Effector CD8-positive, alpha-beta T cell (primary cell): Measurements from ENCODE around the gene ADAM12.

ENCODE experiments used
- DNase-seq: peaks from one replicate; lab custom pipeline; 2025; lab: John Stamatoyannopoulos, UW

Gene ADAM12

DNA sequence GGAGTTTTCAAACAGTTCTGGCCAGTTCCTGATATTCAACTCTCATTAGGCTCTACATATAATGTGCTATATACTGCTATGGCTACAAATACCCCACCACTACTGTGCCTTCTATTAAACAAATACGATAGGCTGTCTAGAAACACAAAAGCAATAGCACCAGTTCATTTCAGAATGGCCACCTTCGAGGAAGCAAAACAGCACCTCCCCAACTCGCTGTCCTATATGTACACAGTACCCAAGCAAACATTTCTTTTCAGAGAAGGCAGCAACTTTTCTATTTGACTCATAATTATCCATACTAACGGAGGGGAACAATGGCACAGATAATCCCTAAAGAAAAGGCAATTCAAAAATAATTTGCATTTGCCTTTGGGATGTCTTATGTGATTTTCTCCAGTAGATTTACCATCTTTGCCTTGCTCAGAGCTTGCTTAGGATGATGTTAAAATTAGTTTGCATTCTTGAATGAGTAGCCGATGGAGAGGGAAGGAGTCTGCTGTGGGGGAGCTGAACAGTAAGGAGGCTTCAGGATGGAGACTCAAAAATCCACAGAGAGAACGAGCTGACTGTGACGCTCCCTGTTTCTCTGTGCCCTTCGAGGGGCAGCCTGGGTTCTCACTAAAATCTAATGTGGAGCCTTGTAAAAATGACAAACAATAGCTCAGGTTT lies 273.3 kb downstream of the ADAM12 start:
- no peak for DNase-seq

DNA sequence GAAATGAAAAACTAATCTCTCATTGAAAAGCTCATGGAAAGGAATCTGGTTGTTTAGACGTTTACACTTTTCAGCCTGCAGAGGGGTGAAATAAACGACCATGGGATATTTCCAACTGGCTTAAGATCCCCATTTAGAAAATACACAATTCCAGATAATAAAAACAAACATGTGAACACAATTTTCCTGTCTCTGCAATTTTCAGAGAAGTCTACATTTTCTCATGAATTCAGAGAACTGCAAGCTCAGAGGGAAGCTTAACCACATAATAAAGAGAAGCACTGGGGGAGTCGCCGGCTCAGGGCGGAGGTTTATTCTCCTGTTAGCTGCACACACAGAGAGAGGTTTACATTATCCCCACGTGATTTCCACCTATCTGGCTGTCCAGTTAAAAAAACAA lies 276.8 kb downstream of the ADAM12 start:
- DNase-seq, result no peak

DNA sequence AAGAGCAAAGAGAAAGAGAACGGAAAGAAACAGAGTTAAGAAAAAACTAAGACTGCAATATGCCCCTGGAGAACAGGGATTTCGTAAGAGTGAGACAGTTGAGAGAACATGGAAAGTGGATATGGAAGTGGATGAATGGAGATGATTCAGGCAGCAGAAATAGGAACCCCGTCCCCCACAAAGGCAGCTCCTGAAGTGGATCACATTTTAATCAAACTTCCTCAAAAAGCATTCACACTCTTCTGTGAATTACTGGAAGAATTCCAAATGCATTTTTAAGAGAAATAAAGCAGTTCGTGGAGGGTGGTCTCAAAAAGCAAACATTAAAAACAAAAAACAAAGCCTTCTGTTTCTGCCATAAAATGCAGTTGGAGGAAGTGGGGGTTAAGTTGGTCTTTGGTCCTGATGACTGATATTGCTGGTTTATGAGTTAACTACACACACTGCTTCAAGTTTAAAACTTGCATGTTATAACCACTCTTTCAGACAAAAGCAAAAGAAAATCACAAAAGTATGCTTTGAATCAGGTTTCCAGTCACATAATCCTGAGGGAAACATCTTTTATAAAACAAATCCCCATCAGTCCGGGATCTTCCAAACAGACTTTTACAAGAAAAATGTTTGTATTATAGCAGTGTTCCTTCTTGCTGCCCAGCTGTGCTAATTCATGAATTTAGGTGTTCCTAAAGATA lies 277.6 kb downstream of the ADAM12 start:
- DNase-seq, result no peak

DNA sequence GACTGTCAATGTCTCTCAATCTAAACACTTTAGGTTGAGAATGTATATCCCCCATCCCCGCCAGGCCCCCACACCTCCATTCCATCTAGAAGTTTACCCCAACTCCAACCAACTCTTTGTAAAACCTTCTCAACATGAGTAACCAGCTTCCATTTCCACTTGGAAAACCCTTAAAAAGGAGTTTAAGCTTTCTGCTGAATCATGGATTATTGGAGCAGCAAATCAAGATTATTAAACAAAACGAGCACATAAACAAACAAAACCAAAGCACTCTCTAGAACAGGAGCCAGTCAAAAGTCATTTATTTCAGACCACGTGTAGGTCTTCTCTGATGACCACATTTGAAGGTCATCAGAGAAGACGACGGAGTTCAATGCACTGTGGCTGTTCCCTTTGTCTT lies 278.4 kb downstream of the ADAM12 start:
- DNase-seq, result no peak

DNA sequence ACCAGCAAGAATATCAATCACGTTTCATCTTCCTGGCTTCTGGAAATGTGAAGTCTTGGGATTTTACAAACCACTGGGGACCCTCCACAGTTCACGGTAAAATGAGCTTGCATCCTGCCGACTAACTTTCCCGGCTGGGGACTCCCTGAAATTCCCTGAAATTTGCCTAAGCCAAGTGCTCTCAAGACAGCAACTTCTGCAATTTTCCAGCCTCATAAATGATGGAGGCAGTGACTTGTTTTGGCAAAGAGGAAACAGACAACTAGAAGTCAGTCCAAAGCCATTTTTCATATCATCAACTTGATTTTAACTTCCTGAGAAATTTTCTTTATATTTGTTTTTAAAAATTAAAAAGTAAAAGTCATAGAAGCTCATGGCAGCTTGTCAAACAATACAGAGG lies 279.6 kb downstream of the ADAM12 start:
- DNase-seq, result no peak

DNA sequence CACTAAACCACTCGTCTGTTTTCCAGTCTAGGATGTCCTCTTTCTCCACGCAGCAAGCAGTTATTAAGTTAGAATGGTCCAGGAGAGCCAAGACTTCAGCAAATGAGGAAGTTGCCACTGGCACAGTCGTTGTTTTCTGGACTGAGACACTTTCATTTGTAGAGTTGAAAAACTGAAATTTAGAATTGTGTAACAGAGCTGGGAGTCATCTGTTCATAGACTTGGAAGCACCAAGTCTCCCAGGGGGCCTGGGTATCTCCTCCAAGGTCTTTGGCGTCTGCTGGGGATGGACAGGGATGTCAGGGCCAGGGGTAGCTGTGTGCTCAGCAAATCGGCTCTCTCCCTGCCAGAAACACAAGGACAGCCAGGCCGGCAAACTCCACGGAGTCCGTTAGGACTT lies 283.5 kb downstream of the ADAM12 start:
- DNase-seq, result no peak

DNA sequence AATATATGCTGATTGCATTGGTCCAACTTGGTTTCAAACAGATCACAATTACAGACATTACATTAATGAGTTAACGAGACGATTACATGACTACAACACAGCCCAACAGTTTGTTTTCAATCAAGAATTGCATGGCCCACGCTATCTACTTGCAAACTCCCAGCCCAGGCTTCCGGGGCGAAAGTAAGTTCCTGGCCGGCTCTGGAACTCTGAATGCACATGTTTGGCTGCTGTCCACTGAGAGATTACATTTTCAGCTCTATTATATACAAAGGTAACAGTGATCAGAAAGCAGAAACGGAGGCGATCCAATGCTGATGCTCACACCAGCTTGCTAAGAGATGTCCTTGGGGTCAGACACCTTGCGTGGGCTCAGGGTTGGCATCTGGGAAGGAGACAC lies 285.6 kb downstream of the ADAM12 start:
- no peak for DNase-seq

DNA sequence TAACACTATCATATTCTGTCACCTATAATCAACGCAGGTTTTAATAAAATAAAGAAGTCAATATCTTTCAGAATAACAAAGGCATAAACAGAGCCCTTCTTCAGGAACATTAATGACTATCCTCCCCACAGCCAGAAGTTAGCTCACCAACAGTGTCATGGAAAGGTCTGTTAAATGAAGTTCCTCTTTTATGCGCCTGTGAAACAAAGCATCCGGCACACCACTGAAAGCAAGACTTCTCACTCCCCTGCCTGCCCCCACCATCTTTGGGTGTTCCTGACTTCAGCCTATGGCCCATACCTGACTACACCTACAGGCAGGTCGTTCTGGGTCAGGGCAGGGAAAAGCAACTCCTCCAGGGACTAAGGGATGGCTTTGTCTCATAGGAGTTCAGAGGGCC lies 286.5 kb downstream of the ADAM12 start:
- DNase-seq, result no peak

DNA sequence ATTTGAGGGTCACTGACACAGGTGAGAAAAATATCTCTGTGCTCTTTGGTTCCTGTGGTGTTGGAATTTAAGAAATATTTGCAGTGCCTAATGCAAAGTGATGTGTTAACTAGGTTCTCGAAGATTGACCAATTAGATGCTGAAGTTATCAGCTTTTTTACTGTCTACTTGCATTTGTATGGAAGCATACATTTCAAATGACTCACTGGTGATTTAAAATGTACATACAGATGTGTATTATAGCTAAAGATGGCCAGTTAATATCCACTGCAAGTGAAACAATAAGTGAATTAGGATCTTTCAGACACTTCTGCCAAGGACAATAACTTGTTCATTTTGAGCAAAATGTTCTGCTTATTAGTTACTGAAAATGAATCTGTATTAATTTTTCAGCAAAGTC lies 287.0 kb downstream of the ADAM12 start:
- no peak for DNase-seq

DNA sequence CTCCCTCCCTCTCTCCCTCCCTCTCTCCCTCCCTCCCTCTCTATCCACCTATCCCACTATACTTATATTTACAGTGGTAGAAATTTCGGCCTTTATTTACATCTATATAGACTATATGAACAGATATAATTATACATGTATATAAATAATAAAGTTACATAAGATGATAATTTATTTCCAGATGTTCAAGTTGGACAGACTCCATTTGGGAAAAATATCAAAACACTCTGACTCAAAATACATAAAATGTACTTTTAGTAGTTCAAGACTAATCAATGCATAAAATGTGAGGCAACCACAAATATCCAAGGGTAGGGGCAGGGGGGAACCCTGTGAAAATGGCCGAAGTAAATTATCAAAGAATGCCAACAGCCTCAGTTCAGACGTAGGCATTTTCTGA lies 288.9 kb downstream of the ADAM12 start:
- DNase-seq, result no peak

DNA sequence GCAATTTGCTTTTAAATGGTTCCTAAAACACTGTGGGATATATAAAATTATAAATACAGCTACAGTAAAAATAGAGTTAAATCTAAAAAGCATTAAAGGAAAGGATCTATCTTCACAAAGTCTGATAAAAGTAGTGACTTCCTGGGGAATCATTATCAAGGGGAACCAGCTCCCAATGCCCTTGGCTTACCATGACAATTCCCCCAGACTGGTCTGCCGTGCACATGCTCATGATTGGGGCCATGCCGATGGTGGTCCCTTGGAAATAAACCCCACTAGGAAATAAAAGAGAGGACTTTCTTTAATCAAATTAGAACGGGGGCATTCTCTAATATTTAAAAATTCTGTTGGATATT lies 290.1 kb downstream of the ADAM12 start:
- no peak for DNase-seq

DNA sequence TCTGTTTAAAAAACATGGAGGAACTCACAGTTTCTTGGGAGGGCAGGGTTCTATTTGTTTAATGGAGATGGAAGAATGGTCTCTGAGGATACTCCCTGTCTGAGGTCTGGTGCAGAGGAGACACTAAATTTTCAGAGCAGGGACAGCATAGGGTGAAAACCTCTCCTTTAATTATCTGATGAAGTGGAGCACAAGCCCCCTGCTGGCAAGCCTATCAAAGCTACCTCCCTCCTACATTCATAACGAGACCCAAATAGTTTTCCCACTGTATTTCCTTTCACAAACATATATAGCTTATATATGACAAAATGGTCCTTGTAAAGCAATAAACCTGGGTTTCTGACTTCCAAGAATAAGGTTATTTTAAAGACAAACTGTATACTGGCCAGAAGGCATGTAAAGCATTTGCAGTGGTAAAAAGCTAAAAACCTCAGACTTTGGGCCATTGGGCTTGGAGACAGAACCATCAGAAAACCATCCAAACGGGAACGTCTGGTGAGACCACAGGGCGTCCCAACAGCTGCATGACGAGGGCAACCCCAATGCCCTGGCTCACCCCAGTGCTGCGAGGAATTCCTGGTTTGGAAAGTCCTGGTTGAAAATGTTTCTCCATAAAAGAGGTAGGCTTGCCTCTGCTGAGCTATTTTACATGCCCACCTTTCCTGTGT lies 290.6 kb downstream of the ADAM12 start:
- no peak for DNase-seq

DNA sequence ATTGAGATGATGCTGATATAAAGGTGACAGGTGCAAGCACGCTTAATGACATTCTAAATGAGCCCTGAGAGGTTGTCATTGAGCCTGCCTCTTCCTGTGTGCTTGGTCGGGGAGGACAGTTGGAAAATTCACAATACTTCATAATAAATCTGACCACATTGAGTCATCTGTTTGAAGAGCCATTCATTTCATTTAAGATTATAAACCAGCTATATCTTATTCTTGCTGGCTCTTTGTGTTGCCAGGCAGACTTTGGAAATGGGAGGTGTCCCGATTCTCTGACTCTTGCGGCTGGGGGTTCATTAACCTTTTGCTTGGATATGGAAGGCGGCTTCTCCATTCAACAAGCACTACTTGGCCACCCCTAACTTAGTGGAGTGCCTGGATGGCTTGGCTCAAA lies 293.7 kb downstream of the ADAM12 start:
- no peak for DNase-seq

DNA sequence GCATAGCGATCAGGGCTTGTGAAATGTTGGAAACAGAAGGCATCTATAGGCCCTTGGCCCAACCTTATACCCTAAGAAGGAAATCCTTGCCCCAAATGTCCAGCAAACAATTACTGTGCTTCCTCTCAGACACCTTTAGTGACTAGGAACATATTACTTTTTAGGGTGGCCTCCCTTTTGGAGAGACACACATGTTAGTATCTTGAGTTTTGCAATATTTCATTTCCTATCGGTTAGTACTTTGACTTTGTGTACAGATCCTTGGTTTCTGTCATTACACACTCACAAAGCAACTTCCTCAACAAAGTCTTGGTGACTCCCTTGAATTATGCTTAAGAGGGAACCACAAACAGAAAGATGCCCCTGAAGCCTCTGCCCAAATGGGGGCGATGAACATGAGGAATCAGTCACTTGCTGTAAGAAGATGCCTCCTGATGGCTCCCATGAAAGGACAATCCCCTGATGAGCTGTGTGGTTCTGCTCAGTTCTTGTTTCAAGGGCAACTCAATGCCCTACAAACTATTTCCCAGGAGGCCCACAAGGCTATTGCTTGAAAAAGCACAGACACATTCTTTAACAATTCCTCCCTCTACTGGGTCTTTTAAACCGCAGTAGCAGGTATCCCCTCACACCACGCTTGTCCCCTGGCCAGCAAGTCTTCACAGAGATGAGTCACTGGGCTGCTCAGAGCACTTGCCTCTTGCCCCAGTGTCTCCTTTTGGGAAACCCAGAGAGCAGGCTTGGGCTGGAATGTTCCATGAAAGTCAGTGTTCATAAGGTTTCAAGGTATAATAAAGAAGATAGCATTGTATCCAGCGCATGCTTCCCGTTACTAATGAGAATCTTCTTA lies 295.7 kb downstream of the ADAM12 start:
- no peak for DNase-seq

DNA sequence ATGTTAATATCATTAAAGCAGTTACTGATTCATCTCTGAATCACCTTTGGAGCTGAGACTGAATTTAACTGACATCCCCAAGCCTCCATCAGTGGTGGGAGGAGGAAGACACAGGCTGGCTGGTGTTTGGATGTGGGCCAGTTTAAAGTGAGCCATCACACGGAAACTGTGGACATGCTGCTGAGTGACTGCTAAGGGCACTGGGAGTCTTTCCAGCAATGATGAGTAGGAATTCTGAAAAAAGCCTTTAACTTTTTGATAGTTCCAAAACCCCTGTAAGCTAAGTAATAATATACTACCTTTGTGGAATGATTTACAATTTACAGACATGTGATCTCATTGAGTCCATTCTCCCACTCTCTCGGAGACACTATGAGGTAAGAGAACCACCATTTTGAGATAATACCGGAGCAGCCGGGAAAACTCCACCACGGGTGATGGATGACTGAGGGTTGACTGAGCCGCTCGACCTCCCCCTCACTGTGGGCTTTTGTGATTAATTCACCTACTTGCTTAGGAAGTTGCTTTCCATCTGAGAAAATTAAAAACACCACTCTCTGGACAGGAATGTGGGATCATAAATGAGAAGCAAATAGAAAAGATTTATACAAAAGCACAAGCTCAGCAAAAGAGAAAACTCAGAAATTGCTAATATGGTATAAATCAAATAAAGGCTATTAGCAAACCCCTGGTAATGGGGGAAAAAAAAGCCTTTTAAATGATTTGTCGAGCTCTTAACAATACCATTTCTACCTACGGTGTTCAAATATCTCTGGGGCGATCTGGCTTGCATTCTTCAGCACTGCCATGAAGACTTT lies 297.2 kb downstream of the ADAM12 start:
- DNase-seq, result no peak

DNA sequence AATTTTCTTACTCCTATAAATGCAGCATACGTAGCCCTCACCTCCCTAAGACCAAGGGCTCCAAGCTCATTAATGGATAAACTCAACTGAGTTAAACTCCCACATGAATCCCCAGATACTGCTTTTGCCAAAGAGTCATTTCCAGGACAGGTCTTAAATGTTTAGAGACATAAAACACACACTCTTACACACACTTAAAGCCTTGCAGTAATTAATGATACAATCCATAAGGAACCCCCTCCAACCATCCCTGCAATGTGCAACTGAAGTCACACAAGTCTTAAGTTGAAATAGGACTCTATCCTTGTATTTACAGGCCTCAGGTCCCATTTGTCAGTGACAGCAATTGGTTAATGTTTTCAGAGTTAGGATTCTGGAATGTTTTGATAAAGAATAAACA lies 297.8 kb downstream of the ADAM12 start:
- DNase-seq, result no peak

DNA sequence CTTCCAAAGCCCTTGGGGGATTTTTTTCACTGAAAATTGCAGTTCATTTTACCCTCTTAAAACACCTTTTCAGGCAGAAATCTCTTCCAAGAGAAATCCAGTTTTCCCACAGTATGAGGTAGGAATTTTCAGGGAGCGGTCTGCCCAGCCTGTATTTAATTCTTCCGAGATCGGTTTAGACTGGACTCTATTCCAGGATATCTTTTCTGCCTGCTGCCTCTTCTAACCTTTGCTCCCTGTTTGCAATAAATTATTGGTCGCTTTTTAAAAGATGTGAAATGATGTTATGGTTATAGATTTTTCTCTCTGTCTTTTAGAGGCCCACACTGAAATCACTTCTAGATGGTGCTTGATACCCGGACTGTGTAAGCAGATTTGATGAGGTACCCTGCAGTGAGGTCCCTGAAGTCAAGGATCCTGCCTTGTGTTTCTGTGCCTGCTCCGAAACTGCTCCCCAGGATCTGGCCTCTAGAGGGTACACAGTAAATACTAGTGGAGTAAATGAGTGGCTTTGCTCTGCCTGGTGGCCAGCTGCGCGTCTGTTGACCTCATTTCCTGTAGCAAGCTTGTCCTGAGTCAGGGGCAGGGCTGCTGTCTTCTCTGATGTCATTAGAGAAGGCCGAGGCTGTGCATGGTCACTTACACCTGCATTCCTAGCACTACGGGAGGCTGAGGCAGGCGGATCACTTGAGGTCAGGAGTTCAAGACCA lies 300.3 kb downstream of the ADAM12 start:
- no peak for DNase-seq

DNA sequence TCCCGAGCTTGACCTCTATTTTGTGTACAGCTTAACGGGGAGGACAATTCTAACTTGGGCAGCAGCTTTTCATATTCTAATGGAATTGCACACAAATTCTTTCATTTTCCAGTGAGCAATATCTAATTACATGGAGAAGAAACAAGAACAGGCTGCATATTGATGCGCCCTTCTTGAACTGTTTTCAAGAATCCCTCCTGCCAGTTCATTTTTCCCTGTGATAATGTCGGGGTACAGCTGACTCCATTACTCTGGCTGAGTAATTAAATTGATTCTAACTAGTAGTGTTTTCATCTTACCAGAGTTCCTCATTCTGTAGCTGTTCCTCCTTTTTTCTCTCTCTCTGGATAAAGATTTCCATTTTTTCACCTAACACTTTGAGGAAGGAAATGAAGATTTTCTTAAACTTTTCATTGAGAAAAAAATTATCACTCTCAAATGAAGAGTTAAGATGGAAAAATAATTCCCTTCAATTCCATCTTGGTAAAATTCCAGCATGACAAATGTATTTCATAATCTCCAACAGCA lies 301.1 kb downstream of the ADAM12 start:
- DNase-seq, result no peak

DNA sequence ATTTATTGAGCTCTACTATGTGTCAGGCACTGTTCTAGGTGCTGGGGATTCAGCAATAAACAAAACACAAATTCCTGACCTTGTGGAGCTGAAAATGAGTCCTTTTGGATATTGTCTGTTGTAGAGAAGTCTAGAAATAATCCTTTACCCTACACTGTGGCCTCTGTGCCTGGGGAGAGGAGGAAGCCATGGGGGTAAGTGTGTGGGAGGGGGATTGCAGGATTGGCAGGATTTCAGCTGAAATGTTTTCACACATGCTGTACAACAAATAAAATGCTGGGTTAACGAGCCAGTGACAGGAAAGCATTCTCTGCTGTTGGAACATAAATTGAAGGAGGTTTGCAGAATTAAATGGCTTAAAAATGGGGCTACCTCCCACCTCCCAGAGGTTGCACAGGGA lies 302.5 kb downstream of the ADAM12 start:
- no peak for DNase-seq

DNA sequence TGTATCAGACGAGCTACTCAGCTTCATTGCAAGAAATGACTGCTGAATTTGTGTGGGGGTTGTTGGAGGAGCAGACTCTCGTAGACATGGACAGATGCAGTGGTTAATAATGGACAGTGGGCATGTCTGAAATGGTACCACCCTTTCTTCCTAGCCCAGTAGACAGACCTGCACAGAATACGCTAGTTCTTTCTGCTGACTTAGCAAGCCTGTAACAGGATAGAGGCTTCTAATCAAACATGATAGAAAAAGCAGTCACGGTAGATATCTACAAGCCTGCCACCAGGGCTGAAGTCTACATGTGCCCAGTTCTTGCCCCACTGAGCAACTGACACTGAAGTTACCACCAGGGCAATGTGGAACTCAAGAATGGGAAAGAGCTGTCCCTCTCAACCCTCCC lies 303.9 kb downstream of the ADAM12 start:
- DNase-seq, result no peak

DNA sequence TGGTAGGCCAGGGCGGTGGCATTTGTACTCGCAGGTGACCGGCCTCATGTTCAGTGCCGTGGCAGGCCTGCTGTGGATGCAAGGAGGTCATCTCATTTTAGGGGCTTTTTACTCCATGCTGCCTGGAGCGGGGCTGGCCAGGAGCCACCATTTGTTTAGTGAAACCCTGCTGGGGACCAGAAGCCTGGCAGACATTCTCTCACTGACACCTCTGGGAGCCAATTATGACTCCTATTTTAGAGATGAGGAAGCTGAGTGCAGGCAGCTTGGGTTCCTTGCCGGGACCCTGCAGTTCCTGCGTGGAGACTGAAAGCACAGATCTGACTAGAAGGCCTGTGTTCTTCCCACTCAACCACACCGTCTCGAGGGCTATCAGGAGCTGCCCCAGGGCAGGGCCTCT lies 305.3 kb downstream of the ADAM12 start:
- DNase-seq, result no peak
